AG04449 (cell line): ENCODE data around the gene LNX2.

Experiments used
- CTCF ChIA-PET: fragments of 350-600 bp; formaldehyde crosslinking; extraction: SDS; loops from one replicate; lab custom pipeline; 2021; ENCODE audit warnings: antibody characterized with exemption; lab: Yijun Ruan, JAX
- POLR2A ChIA-PET: fragments of 400-600, 350-600 bp; formaldehyde crosslinking; extraction: SDS; loops from one replicate; lab custom pipeline; 2020; ENCODE audit warnings: antibody characterized with exemption, inconsistent platforms; lab: Yijun Ruan, JAX
- DNase-seq: peaks from one replicate; pipeline ENCODE4 v3.0.0-alpha.2; 2010; ENCODE audit warnings: low read depth, low spot score
- H3K4me3 ChIP-seq: 2 replicates; pipeline ENCODE4 v1.5.1; 2011; ENCODE audit warnings: low read depth, mild to moderate bottlenecking, control low read depth, low read length
- TF ChIP-seq, protein P1 (sequence below): IDR thresholded peaks from one replicate; pipeline ENCODE4 v1.5.1; 2011; ENCODE audit warnings: mild to moderate bottlenecking, moderate library complexity, low read length, control low read depth, inconsistent platforms; ENCODE audit not compliant: insufficient read depth; ENCODE audit errors: missing control alignments

Gene LNX2

DNA sequence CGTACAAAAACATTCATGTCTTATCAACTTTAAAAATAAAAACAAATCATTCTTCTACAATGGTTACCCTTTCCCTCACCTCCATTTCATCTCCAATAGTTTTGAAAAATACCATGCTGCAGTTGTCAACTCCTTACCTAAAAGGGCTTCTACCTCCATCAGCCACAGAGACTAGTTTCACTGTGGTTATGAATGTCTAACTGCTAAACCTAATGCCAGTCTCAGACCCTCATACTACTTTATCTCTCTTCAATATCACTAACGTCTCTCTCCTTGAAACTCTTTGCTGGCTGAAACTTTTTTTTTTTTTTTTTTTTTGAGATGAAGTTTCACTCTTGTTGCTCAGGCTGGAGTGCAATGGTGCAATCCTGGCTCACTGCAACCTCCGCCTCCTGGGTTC is 27.1 kb downstream of the LNX2 start:
- TF ChIP-seq, protein P1, sequence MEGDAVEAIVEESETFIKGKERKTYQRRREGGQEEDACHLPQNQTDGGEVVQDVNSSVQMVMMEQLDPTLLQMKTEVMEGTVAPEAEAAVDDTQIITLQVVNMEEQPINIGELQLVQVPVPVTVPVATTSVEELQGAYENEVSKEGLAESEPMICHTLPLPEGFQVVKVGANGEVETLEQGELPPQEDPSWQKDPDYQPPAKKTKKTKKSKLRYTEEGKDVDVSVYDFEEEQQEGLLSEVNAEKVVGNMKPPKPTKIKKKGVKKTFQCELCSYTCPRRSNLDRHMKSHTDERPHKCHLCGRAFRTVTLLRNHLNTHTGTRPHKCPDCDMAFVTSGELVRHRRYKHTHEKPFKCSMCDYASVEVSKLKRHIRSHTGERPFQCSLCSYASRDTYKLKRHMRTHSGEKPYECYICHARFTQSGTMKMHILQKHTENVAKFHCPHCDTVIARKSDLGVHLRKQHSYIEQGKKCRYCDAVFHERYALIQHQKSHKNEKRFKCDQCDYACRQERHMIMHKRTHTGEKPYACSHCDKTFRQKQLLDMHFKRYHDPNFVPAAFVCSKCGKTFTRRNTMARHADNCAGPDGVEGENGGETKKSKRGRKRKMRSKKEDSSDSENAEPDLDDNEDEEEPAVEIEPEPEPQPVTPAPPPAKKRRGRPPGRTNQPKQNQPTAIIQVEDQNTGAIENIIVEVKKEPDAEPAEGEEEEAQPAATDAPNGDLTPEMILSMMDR, result no peak
- no peak overlapping the region for H3K4me3 ChIP-seq
- ChIA-PET CTCF (interaction anchor here (1.0 kb wide), 1 partner anchor 21 kb away, joined by 3 read pairs; no protein-coding TSS in a partner anchor), POLR2A (no interaction called here)
- DNase-seq, result no peak

DNA sequence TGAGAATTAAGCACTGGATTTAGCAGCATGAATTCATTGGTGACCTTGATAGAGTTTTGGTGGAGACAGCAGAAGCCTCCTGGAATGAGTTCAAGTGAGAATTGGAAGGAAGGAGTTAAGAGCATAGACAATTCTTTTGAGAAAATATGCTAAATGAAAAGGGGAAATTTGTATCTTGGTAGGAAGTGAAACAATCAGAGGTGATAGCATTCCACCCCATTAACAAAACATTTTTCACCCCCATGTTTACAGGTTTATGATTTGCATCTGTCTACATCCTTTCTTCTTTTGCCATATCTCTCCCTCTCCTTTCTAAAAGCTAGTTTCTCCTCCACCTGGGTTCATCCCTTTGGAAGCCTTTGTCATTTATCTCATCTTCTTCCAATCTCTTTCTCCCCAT is 27.5 kb downstream of the LNX2 start:
- ChIA-PET CTCF (interaction anchor here (1.0 kb wide), 1 partner anchor 22 kb away, joined by 3 read pairs; no protein-coding TSS in a partner anchor), POLR2A (no interaction called here)
- H3K4me3 ChIP-seq, result no peak overlapping the region
- no peak for DNase-seq
- TF ChIP-seq, protein P1, result no peak

DNA sequence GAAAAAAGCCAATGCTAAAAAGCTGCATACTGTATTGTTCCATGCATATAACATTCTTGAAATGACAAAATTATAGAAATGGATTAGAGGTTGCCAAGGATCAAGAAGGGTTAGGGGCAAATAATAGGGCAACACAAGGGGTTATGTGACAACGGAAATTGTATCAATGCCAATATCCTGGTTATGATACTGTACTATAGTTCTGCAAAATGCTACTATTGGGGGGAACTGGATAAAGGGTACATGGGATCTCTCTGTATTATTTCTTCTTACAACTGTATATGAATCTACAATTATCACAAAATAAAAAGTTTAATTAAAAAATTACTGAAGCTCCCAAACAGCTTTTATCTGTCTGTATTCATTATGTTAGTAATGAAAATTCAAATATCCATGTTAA is 31.9 kb downstream of the LNX2 start:
- TF ChIP-seq, protein P1, result no peak
- no peak overlapping the region for H3K4me3 ChIP-seq
- DNase-seq, result no peak
- ChIA-PET POLR2A (no interaction called here), CTCF (no interaction called here)

DNA sequence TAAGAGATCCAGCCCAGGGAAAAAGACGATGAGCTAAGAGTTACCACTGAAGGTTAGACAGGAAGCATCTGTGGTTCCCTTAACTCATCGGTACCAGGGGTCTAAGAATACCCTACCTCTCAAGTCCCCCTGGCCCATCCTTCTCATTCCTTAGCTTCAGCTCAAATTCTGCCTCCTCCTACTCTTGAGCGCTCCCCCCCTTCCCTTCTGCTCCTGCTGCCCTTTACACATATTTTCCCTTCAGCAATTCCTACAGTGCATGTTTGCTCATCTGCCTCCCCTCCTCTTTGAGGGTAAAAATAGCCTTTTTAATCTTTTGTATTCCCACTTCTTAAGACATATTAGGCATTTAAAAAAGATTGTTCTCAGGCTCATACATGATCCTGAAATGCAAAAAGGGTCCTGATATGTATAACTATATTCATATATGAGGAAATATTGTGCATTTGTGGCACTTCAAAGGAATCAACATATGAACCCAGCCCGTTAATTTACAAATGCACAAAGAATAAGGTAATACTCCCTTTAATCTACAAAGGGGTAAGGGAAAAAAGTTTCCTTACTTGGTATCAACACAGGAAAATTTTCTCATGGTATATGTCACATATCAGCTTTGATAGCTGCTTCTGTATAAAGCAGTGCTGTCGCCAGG is 33.1 kb downstream of the LNX2 start:
- TF ChIP-seq, protein P1, result no peak

DNA sequence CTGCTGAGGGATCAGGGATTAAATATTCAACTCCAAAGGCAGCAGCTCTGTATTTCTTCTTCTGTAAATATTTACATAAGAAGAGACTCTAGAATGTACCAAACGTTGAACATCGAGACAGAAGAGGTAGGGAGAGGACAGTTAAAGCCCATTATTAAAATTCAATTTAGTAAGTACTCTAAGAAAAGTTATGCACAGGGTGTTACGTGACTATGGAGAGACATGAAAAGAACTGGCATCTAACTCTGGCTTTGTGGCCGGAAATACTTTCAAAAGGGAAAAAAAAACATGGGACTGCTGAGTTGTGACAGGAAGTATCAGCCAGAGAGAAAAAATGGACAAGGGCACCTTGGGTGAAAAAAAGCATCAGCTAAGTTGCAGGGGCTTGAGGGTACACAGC is 36.7 kb downstream of the LNX2 start:
- no peak overlapping the region for H3K4me3 ChIP-seq
- CTCF ChIA-PET, result no interaction called here
- POLR2A ChIA-PET, result no interaction called here
- no peak for DNase-seq
- TF ChIP-seq, protein P1, result no peak

More for the DNA sequence above, 33.1 kb downstream of the LNX2 start:
- ChIA-PET POLR2A (no interaction called here), CTCF (interaction anchor here (1.2 kb wide), 1 partner anchor 31 kb away, joined by 4 read pairs; no protein-coding TSS in a partner anchor)
- H3K4me3 ChIP-seq, result no peak overlapping the region
- DNase-seq, result no peak

DNA sequence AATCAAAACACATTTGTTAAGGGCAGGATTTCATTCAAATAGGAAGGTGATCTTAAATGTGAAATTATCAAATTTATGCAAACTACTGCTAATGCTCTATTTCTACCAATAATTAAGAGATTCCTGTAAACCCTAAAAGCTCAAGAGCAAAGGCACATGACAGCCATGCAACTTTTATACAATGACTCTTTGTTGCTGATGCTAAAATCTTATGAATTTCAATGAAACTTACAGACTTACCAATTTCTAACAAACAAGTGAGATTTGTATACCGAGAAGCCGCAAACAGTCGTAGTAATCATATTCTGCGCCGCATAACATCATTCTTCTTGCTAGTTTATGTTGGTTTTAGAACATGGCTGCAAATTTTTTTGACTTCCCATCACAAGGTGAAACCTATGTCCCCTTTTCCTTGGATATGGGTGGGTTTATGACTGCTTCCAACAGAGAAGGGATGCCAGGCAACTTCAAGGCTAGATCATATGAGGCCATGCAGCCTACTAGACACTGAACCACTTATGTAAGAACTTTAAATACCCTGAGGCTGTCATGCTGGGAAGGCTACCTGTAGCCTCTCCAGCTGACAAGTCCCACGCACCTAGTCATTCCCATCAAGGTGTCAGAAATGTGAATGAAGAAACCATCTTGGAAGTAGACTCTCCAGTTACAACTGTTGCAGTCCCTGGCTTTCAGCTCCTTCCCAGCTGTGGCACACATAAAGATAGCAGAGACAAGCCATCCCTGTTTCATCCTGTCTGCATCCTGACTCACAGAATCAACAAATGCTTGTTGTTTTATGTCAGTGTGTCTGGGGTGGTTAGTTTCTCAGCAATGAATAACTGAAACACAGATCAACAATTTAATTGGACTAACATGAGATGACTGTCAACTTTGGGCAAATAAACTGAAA is 42.0 kb downstream of the LNX2 start:
- ChIA-PET POLR2A (no interaction called here), CTCF (interaction anchor here (0.8 kb wide), 1 partner anchor 248 kb away, joined by 3 read pairs; no protein-coding TSS in a partner anchor)
- DNase-seq, result peak; percentile 37
- no peak overlapping the region for H3K4me3 ChIP-seq
- TF ChIP-seq, protein P1, result no peak
